HepG2 (cell line): Measurements from ENCODE around the gene NBPF1. TPM values are rescaled to one million over a fixed set of nuclear protein-coding genes. Genes with fewer than 3 reads are reported as not detected.

Experiments
- CAMTA2 ChIP-seq: sonication (generic); formaldehyde crosslinking; IDR thresholded peaks from 2 replicates; pipeline ENCODE4 v1.4.0; 2020; ENCODE audit warnings: mild to moderate bottlenecking, missing genetic modification reagents, borderline replicate concordance
- CCAR2 ChIP-seq: fragments of 200-400 bp; formaldehyde crosslinking; optimal IDR thresholded peaks from 2 replicates; pipeline ENCODE3; 2018; ENCODE audit warnings: low read depth, mild to moderate bottlenecking, low read length, moderate library complexity
- CHCHD3 ChIP-seq: sonication (generic); formaldehyde crosslinking; IDR thresholded peaks from 2 replicates; pipeline ENCODE4 v1.8.0; 2022; ENCODE audit warnings: mild to moderate bottlenecking, missing genetic modification reagents, moderate library complexity
- HDAC1 ChIP-seq: sonication (generic); formaldehyde crosslinking; IDR thresholded peaks from 2 replicates; pipeline ENCODE4 v1.5.1; 2020; ENCODE audit warnings: mild to moderate bottlenecking, missing genetic modification reagents
- PBX2 ChIP-seq: IDR thresholded peaks from 2 replicates; pipeline ENCODE4 v1.6.1; 2016; ENCODE audit warnings: control low read depth
- PBX3 ChIP-seq: sonication (generic); formaldehyde crosslinking; IDR thresholded peaks from 2 replicates; pipeline ENCODE4 v1.8.1; 2023; ENCODE audit warnings: missing genetic modification reagents, inconsistent platforms, borderline replicate concordance
- TBX2 ChIP-seq: sonication (generic); formaldehyde crosslinking; IDR thresholded peaks from 2 replicates; pipeline ENCODE4 v1.5.0; 2020; ENCODE audit warnings: missing genetic modification reagents, mild to moderate bottlenecking, borderline replicate concordance
- ZFP82 ChIP-seq: sonication (generic); formaldehyde crosslinking; IDR thresholded peaks from 2 replicates; pipeline ENCODE4 v1.5.1; 2020; ENCODE audit warnings: mild to moderate bottlenecking, missing genetic modification reagents, borderline replicate concordance
- ZNF614 ChIP-seq: IDR thresholded peaks from 2 replicates; pipeline ENCODE4 v1.6.1; 2018; ENCODE audit warnings: missing biosample characterization, missing genetic modification reagents, inconsistent platforms, borderline replicate concordance
- ZNF768 ChIP-seq: sonication (generic); formaldehyde crosslinking; IDR thresholded peaks from 2 replicates; pipeline ENCODE4 v1.4.0; 2020; ENCODE audit warnings: missing genetic modification reagents
- polyA plus RNA-seq, 8 experiments: library from polyadenylated mRNA; depleted of rRNA in 3 of 8; stranded (reverse) in 7 of 8; unstranded in 1 of 8; fragments of >200 nt; fragmentation: Illumina TruSeq in 4 of 8; extraction: Trizol in 4 of 8; gene quantifications; 2 replicates each; pipeline versions ENCODE4 v1.2.1 to v1.2.3, GENCODE V29; 2011 to 2016; ENCODE audit warnings: low read depth in 4 of 8, missing spikeins in 1 of 8, mixed read lengths in 1 of 8; ENCODE audit not compliant: insufficient read depth in 1 of 8
- total RNA-seq, 5 experiments: library from RNA; depleted of rRNA; stranded (reverse); fragments of >200 nt; fragmentation: Illumina TruSeq; extraction: Trizol; gene quantifications; 2 replicates each; pipeline ENCODE4 v1.2.3, GENCODE V29; 2016; ENCODE audit warnings: low read depth in 1 of 5
- TF ChIP-seq, protein P1 (sequence below): sonication (generic); formaldehyde crosslinking; IDR thresholded peaks from 2 replicates; pipeline ENCODE4 v1.5.0; 2020; ENCODE audit warnings: mild to moderate bottlenecking, missing genetic modification reagents, borderline replicate concordance
- TF ChIP-seq, protein P2 (sequence below): sonication (generic); formaldehyde crosslinking; IDR thresholded peaks from 2 replicates; pipeline ENCODE4 v1.9.0; 2021; ENCODE audit warnings: missing genetic modification reagents, borderline replicate concordance

The NBPF1 gene
- total and polyA plus RNA-seq, 2 of the 13 experiments (the other 11 are each of a cell fraction or from before 2014, with no cell fraction given): 30.3 to 35.6 TPM

DNA sequence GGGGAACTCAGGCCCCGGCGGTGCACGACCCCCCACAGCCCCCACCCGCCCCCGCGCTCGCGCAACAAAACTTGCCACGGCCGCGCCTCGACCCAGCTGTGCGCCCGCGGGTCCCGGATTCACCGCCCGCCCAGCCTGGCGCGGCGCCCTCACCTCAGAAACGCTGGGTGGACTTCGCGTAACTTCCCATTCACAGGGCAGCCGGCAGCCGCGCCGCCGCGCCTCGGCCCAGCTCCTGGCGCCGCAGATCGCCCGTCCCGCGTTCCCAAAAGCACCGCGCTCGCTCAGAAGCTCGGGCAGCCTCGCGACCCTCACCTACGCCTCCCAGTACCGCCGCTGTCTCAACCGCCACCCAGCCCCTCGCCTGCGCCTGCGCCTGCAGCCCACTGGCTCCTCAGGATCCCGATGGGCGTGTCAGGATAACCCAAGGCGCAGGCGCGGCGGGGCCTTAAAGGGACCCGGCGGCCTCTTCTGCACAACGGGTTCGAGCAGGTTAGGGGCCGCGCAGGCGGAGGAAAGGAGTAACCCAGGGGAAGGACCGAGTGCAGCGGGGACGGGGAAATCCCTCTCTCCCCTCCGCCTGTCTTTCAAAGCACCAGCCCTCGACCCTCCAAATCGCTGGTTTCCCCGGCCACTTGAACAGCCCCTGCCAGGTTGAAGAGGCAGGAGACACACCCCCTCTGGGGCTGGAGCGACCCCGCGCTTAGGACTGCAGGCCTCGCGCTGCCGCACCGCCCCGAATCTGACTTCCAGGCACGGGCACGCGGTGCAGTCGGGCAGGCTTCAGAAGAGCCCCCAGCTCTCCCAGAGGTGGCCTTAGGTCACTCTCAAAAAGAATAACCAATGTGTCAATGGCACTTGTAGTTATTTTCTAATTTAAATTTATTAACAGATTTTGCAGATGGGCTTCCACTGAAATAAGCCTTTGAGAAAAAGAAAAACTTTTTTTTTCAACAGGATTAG, at the start of gene NBPF1 (continued):
- TF ChIP-seq, protein P1, sequence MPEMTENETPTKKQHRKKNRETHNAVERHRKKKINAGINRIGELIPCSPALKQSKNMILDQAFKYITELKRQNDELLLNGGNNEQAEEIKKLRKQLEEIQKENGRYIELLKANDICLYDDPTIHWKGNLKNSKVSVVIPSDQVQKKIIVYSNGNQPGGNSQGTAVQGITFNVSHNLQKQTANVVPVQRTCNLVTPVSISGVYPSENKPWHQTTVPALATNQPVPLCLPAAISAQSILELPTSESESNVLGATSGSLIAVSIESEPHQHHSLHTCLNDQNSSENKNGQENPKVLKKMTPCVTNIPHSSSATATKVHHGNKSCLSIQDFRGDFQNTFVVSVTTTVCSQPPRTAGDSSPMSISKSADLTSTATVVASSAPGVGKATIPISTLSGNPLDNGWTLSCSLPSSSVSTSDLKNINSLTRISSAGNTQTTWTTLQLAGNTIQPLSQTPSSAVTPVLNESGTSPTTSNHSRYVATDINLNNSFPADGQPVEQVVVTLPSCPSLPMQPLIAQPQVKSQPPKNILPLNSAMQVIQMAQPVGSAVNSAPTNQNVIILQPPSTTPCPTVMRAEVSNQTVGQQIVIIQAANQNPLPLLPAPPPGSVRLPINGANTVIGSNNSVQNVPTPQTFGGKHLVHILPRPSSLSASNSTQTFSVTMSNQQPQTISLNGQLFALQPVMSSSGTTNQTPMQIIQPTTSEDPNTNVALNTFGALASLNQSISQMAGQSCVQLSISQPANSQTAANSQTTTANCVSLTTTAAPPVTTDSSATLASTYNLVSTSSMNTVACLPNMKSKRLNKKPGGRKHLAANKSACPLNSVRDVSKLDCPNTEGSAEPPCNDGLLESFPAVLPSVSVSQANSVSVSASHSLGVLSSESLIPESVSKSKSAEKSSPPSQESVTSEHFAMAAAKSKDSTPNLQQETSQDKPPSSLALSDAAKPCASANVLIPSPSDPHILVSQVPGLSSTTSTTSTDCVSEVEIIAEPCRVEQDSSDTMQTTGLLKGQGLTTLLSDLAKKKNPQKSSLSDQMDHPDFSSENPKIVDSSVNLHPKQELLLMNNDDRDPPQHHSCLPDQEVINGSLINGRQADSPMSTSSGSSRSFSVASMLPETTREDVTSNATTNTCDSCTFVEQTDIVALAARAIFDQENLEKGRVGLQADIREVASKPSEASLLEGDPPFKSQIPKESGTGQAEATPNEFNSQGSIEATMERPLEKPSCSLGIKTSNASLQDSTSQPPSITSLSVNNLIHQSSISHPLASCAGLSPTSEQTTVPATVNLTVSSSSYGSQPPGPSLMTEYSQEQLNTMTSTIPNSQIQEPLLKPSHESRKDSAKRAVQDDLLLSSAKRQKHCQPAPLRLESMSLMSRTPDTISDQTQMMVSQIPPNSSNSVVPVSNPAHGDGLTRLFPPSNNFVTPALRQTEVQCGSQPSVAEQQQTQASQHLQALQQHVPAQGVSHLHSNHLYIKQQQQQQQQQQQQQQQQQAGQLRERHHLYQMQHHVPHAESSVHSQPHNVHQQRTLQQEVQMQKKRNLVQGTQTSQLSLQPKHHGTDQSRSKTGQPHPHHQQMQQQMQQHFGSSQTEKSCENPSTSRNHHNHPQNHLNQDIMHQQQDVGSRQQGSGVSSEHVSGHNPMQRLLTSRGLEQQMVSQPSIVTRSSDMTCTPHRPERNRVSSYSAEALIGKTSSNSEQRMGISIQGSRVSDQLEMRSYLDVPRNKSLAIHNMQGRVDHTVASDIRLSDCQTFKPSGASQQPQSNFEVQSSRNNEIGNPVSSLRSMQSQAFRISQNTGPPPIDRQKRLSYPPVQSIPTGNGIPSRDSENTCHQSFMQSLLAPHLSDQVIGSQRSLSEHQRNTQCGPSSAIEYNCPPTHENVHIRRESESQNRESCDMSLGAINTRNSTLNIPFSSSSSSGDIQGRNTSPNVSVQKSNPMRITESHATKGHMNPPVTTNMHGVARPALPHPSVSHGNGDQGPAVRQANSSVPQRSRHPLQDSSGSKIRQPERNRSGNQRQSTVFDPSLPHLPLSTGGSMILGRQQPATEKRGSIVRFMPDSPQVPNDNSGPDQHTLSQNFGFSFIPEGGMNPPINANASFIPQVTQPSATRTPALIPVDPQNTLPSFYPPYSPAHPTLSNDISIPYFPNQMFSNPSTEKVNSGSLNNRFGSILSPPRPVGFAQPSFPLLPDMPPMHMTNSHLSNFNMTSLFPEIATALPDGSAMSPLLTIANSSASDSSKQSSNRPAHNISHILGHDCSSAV (CRISPR knock-in tag): peak; percentile 100; the same call in 1 of the 2 replicates
- TF ChIP-seq ZNF614 (CRISPR knock-in tag): peak; percentile 91; the same call in 1 of the 2 replicates
- TF ChIP-seq HDAC1: no peak
- TF ChIP-seq ZNF768 (CRISPR knock-in tag): peak; percentile 74
- TF ChIP-seq PBX3 (CRISPR knock-in tag): peak; percentile 83
- TF ChIP-seq PBX2 (CRISPR knock-in tag): no peak; the same call in none of the 2 replicates
- no peak for TF ChIP-seq CCAR2
- TF ChIP-seq CHCHD3 (CRISPR knock-in tag): peak; percentile 81
- no peak for TF ChIP-seq ZFP82 (CRISPR knock-in tag)
- TF ChIP-seq CAMTA2 (CRISPR knock-in tag): peak; percentile 98
- peak; percentile 97 for TF ChIP-seq TBX2 (CRISPR knock-in tag)
- TF ChIP-seq, protein P2, sequence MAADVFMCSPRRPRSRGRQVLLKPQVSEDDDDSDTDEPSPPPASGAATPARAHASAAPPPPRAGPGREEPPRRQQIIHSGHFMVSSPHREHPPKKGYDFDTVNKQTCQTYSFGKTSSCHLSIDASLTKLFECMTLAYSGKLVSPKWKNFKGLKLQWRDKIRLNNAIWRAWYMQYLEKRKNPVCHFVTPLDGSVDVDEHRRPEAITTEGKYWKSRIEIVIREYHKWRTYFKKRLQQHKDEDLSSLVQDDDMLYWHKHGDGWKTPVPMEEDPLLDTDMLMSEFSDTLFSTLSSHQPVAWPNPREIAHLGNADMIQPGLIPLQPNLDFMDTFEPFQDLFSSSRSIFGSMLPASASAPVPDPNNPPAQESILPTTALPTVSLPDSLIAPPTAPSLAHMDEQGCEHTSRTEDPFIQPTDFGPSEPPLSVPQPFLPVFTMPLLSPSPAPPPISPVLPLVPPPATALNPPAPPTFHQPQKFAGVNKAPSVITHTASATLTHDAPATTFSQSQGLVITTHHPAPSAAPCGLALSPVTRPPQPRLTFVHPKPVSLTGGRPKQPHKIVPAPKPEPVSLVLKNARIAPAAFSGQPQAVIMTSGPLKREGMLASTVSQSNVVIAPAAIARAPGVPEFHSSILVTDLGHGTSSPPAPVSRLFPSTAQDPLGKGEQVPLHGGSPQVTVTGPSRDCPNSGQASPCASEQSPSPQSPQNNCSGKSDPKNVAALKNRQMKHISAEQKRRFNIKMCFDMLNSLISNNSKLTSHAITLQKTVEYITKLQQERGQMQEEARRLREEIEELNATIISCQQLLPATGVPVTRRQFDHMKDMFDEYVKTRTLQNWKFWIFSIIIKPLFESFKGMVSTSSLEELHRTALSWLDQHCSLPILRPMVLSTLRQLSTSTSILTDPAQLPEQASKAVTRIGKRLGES (CRISPR knock-in tag): peak; percentile 82; the same call in 1 of the 2 replicates
